LNCAP (cell line): Measurements from ENCODE around the gene TP63.

ENCODE experiments used
- TF ChIP-seq, protein P1 (sequence below): fragments of 450-650 bp; IDR thresholded peaks from 2 replicates; pipeline ENCODE4 v1.5.1; 2017; ENCODE audit warnings: mild to moderate bottlenecking

Gene TP63

GRCh38 chr3:189862385-189862998 lies 231.3 kb downstream of the TP63 start:
- TF ChIP-seq, protein P1, sequence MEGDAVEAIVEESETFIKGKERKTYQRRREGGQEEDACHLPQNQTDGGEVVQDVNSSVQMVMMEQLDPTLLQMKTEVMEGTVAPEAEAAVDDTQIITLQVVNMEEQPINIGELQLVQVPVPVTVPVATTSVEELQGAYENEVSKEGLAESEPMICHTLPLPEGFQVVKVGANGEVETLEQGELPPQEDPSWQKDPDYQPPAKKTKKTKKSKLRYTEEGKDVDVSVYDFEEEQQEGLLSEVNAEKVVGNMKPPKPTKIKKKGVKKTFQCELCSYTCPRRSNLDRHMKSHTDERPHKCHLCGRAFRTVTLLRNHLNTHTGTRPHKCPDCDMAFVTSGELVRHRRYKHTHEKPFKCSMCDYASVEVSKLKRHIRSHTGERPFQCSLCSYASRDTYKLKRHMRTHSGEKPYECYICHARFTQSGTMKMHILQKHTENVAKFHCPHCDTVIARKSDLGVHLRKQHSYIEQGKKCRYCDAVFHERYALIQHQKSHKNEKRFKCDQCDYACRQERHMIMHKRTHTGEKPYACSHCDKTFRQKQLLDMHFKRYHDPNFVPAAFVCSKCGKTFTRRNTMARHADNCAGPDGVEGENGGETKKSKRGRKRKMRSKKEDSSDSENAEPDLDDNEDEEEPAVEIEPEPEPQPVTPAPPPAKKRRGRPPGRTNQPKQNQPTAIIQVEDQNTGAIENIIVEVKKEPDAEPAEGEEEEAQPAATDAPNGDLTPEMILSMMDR = no peak

- TF ChIP-seq, protein P1 = no peak
These were observed 231.8 kb downstream of the TP63 start for GRCh38 chr3:189863031-189863430.

GRCh38 chr3:189868061-189868460 lies 236.9 kb downstream of the TP63 start:
- TF ChIP-seq, protein P1 = no peak

- TF ChIP-seq, protein P1 = no peak
These were observed 238.0 kb downstream of the TP63 start for GRCh38 chr3:189869165-189869564.

DNA sequence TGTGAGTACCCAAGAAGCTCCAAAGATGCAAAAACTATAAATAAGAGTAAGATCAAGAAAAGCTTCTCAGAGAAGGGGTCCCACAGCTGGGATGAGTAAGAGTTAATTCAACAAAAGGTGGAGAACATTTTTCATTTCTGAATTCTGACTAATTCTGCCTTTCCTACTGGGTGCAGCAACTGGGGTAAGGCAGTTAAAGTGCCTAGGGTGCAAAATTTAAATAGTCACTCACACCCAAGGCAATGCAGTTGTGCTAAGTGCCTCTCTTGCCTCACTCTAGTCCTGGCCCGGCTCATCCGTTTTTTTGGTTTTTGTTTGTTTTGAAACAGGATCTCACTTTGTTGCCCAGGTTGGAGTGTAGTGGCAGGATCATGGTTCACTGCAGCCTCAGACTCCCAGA lies 240.2 kb downstream of the TP63 start:
- TF ChIP-seq, protein P1 = no peak

DNA sequence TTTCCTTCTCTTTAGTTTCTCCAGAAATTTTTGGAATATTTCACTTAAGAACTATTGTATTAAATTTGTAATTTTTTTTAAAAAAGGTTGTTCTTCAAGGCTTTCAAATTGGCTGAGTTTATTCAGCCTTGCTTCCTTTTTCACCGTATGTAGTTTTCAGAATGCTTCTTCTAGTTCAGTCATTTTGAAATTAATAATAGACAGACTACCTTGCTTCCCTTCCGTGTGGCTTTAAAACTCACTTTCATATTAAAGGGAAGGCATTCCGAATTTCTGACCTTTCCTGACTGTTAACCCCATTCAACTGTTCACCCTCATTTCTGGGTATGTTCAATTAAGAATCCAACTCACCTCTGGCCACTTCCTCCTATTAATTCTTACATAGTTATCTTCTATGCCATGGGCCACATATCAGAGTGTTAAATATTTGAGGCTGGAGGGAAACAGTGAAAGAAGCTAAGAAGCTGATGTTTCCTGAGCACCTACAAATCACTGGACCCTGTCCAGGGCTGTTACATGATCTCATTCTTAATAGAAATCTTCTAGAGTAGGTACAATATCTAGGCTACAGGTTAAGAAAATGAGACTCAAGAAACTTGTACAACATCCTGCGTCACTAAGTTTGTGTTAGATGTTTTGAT lies 252.0 kb downstream of the TP63 start:
- TF ChIP-seq, protein P1 = no peak

- TF ChIP-seq, protein P1 = no peak
These were observed 259.3 kb downstream of the TP63 start for GRCh38 chr3:189890496-189890895.
